HCT116 (cell line): ENCODE data around the gene TMEM208. TPM values are rescaled to one million over a fixed set of nuclear protein-coding genes. Genes with fewer than 3 reads are reported as not detected.

Experiments
- ATAC-seq: fragments of 200-7000 bp; cut with Tn5 transposase; 2 replicates; pipeline ENCODE4 v1.9.1; 2020; ENCODE audit warnings: mild to moderate bottlenecking, moderate library complexity
- BruUV-seq: library from RNA; stranded (reverse); fragments of 400-500 nt; replicated peaks from 2 replicates; lab custom pipeline; 2021; lab: Mats Ljungman, UMichigan
- CTCF ChIA-PET: fragments of 300-600 bp; sonication (Branson Sonifier 250); formaldehyde crosslinking; loops from one replicate; lab custom pipeline; 2021; ENCODE audit warnings: antibody characterized with exemption; lab: Charles Lee
- POLR2A ChIA-PET: fragments of 300-600, 350-600 bp; sonication (Branson Sonifier 250); formaldehyde crosslinking; loops from one replicate; lab custom pipeline; 2021; ENCODE audit warnings: antibody characterized with exemption; lab: Charles Lee
- RAD21 ChIA-PET, 2 experiments: fragments of 300-600 bp; sonication (Branson Sonifier 250); formaldehyde crosslinking; loops; one replicate each; lab custom pipeline; 2023; ENCODE audit warnings: low total read pairs in 2 of 2; ENCODE audit not compliant: uncharacterized antibody in 2 of 2, unreplicated experiment in 2 of 2, low non-redundant PET in 1 of 2; lab: Charles Lee
- DNase-seq: peaks from one replicate; pipeline ENCODE4 v3.0.0-alpha.2; 2010; ENCODE audit warnings: low read depth, low spot score
- H2AFZ ChIP-seq: fragments of 200-600 bp; shearing (Covaris generic), sonication (generic); 2 replicates; pipeline ENCODE4 v1.6.1; 2017; ENCODE audit warnings: low read depth, mixed run types, mixed read lengths, antibody characterized with exemption, low read length; ENCODE audit not compliant: poor library complexity, severe bottlenecking
- H3K27ac ChIP-seq: 2 replicates; pipeline ENCODE4 v1.5.1; 2012; ENCODE audit warnings: low read depth, low read length
- H3K27me3 ChIP-seq: fragments of 200-600 bp; sonication (generic); 2 replicates; pipeline ENCODE4 v1.6.1; 2016; ENCODE audit warnings: mixed run types, low read length, mixed read lengths; ENCODE audit not compliant: insufficient read depth
- H3K36me3 ChIP-seq, 2 experiments: fragments of 200-500 bp in 1 of 2; fragments of 200-600 bp in 1 of 2; sonication (Bioruptor generic) in 1 of 2; sonication (generic) in 1 of 2; 2 replicates each; pipeline versions ENCODE4 v1.5.1 to v1.6.1; 2014 to 2016; ENCODE audit warnings: low read length in 2 of 2, inconsistent platforms in 1 of 2, mixed read lengths in 1 of 2, mixed run types in 1 of 2; ENCODE audit not compliant: insufficient read depth in 2 of 2, control insufficient read depth in 1 of 2
- H3K4me1 ChIP-seq, 2 experiments: fragments of 200-600 bp in 1 of 2; sonication (generic) in 1 of 2; 2 replicates each; pipeline versions ENCODE4 v1.5.1 to v1.6.1; 2012 to 2017; ENCODE audit warnings: low read length in 2 of 2, inconsistent platforms in 1 of 2, mild to moderate bottlenecking in 1 of 2, mixed read lengths in 1 of 2, mixed run types in 1 of 2, moderate library complexity in 1 of 2; ENCODE audit not compliant: insufficient read depth in 2 of 2, control insufficient read depth in 1 of 2
- H3K4me2 ChIP-seq: fragments of 200-600 bp; sonication (generic); 2 replicates; pipeline ENCODE4 v1.6.1; 2017; ENCODE audit warnings: mixed run types, low read length, mixed read lengths
- H3K4me3 ChIP-seq, 2 experiments: fragments of 200-600 bp in 1 of 2; sonication (generic) in 1 of 2; replicated peaks in 1 of 2; 2 replicates each; pipeline ENCODE4 v1.5.1; 2011 to 2016; ENCODE audit warnings: low read length in 2 of 2, control low read depth in 1 of 2, low read depth in 1 of 2, mild to moderate bottlenecking in 1 of 2, mixed read lengths in 1 of 2, mixed run types in 1 of 2
- H3K79me2 ChIP-seq: fragments of 200-600 bp; sonication (generic); 2 replicates; pipeline ENCODE4 v1.6.1; 2017; ENCODE audit warnings: mild to moderate bottlenecking, mixed run types, low read length, moderate library complexity, mixed read lengths; ENCODE audit not compliant: insufficient read depth
- H3K9ac ChIP-seq: fragments of 200-600 bp; sonication (generic); 2 replicates; pipeline ENCODE4 v1.6.1; 2016; ENCODE audit warnings: low read length, mixed read lengths
- H3K9me2 ChIP-seq: fragments of 200-600 bp; sonication (generic), shearing (Covaris generic); 2 replicates; pipeline ENCODE4 v1.6.1; 2017; ENCODE audit warnings: mixed run types, mild to moderate bottlenecking, moderate library complexity; ENCODE audit not compliant: insufficient read depth
- H3K9me3 ChIP-seq, 2 experiments: fragments of 200-500 bp in 1 of 2; fragments of 200-600 bp in 1 of 2; sonication (Bioruptor generic) in 1 of 2; sonication (generic) in 1 of 2; 2 replicates each; pipeline ENCODE4 v1.6.1; 2014 to 2017; ENCODE audit warnings: low read length in 2 of 2, mixed read lengths in 2 of 2, inconsistent platforms in 1 of 2, low read depth in 1 of 2, mild to moderate bottlenecking in 1 of 2, mixed run types in 1 of 2, moderate library complexity in 1 of 2; ENCODE audit not compliant: control insufficient read depth in 1 of 2, insufficient read depth in 1 of 2
- H4K20me1 ChIP-seq: fragments of 200-600 bp; sonication (generic), shearing (Covaris generic); 2 replicates; pipeline ENCODE4 v1.6.1; 2017; ENCODE audit warnings: mixed run types, mild to moderate bottlenecking, moderate library complexity; ENCODE audit not compliant: insufficient read depth
- CBX3 ChIP-seq: IDR thresholded peaks from 2 replicates; pipeline ENCODE4 v1.6.1; 2012; ENCODE audit warnings: low read depth
- CEBPB ChIP-seq: IDR thresholded peaks from 2 replicates; pipeline ENCODE4 v1.6.1; 2012; ENCODE audit warnings: low read depth
- EGR1 ChIP-seq: IDR thresholded peaks from 2 replicates; pipeline ENCODE4 v1.6.1; 2012; ENCODE audit warnings: low read depth
- ELF1 ChIP-seq: IDR thresholded peaks from 2 replicates; pipeline ENCODE4 v1.6.1; 2012; ENCODE audit warnings: low read depth, borderline replicate concordance
- EZH2 ChIP-seq: fragments of 200-600 bp; sonication (generic); IDR thresholded peaks from 2 replicates; pipeline ENCODE4 v1.6.1; 2017; ENCODE audit warnings: antibody characterized with exemption, mixed run types
- EZH2phosphoT487 ChIP-seq: fragments of 200-600 bp; IDR thresholded peaks from 2 replicates; pipeline ENCODE4 v1.6.1; 2018; ENCODE audit warnings: antibody characterized with exemption, borderline replicate concordance
- FOSL1 ChIP-seq: IDR thresholded peaks from 2 replicates; pipeline ENCODE4 v1.6.1; 2012; ENCODE audit warnings: low read depth
- POLR2AphosphoS5 ChIP-seq: IDR thresholded peaks from 2 replicates; pipeline ENCODE4 v1.6.1; 2011; ENCODE audit warnings: mild to moderate bottlenecking, low read depth, low read length, moderate library complexity
- SIN3A ChIP-seq: IDR thresholded peaks from 2 replicates; pipeline ENCODE4 v1.6.1; 2012; ENCODE audit warnings: low read depth
- SP1 ChIP-seq: IDR thresholded peaks from 2 replicates; pipeline ENCODE4 v1.6.1; 2012; ENCODE audit warnings: low read depth
- TCF7L2 ChIP-seq: IDR thresholded peaks from 2 replicates; pipeline ENCODE4 v1.7.0; 2011; ENCODE audit warnings: borderline replicate concordance, inconsistent platforms; ENCODE audit not compliant: insufficient read depth, insufficient read length; ENCODE audit errors: extremely low read depth
- ZFX ChIP-seq: fragments of 450-650 bp; IDR thresholded peaks from 2 replicates; pipeline ENCODE4 v1.6.1; 2017
- ZNF274 ChIP-seq: fragments of 200-500 bp; sonication (Bioruptor generic); IDR thresholded peaks from 2 replicates; pipeline ENCODE4 v1.6.1; 2014; ENCODE audit warnings: mild to moderate bottlenecking, low read depth, low read length, inconsistent platforms
- intact Hi-C: fragments of 100-400 bp; cut with micrococcal nuclease; formaldehyde crosslinking; loops from 2 replicates; pipeline ENCODE4 v1.10.0; 2022
- total RNA-seq: library from RNA; stranded (reverse); gene quantifications from one replicate; pipeline ENCODE4 v1.2.1, GENCODE V29; 2021; ENCODE audit not compliant: unreplicated experiment
- TF ChIP-seq, protein P1 (sequence below), 3 experiments: fragments of 200-600 bp in 1 of 3; sonication (generic) in 1 of 3; IDR thresholded peaks in 2 of 3; conservative IDR thresholded peaks in 1 of 3; 2 replicates each; pipeline ENCODE4 v1.5.1; 2012 to 2017; ENCODE audit warnings: low read depth in 2 of 3, low read length in 2 of 3, antibody characterized with exemption in 1 of 3, borderline replicate concordance in 1 of 3, control low read depth in 1 of 3, mild to moderate bottlenecking in 1 of 3, mixed read lengths in 1 of 3, mixed run types in 1 of 3, moderate library complexity in 1 of 3; ENCODE audit not compliant: insufficient read depth in 1 of 3
- TF ChIP-seq, protein P2 (sequence below): IDR thresholded peaks from 2 replicates; pipeline ENCODE4 v1.6.1; 2011; ENCODE audit warnings: mild to moderate bottlenecking, low read length, moderate library complexity; ENCODE audit not compliant: insufficient replicate concordance; ENCODE audit errors: extremely low read depth

Gene TMEM208
- total RNA-seq, 1 experiment from 2014 or later = 36.1 TPM

DNA sequence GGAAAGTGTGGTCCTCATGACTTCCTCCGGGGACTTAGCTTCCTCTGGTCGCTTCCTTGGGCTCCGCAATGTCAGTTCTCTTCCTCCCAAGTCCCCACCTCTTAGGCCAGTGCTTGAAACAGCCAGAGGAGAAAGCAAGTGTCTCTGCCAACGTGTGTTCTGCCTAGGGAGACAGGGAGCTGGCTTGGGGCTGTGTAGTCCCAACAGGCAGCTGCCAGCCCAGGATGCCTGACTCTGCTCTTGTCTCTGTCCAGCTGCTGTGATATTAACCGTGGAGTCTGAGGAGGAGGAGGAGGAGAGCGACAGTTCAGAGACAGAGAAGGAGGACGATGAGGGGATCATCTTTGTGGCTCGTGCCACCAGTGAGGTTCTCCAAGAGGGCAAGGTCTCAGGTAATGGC is 38.9 kb downstream of the TMEM208 start:
- Histone ChIP-seq H3K9me3 (no peaks in the 10 kb centered on the region), H4K20me1 (no peaks in the 10 kb centered on the region), H3K27ac (no peak overlapping the region), H3K36me3 (no peaks in the 10 kb centered on the region), H3K4me2 (no peak overlapping the region), H3K79me2 (no peaks in the 10 kb centered on the region), H2AFZ (no peak overlapping the region), H3K27me3 (no peaks in the 10 kb centered on the region), H3K4me1 (peaks cover 27 to 40% of the 10 kb centered on the region in 2 experiments), H3K9ac (no peak overlapping the region), H3K4me3 (no peak overlapping the region), H3K9me2 (no peaks in the 10 kb centered on the region)
- TF ChIP-seq TCF7L2 = no peak
- TF ChIP-seq EGR1 = no peak
- no peak for TF ChIP-seq POLR2AphosphoS5
- TF ChIP-seq CEBPB = no peak
- TF ChIP-seq EZH2phosphoT487 = no peak
- TF ChIP-seq, protein P1, sequence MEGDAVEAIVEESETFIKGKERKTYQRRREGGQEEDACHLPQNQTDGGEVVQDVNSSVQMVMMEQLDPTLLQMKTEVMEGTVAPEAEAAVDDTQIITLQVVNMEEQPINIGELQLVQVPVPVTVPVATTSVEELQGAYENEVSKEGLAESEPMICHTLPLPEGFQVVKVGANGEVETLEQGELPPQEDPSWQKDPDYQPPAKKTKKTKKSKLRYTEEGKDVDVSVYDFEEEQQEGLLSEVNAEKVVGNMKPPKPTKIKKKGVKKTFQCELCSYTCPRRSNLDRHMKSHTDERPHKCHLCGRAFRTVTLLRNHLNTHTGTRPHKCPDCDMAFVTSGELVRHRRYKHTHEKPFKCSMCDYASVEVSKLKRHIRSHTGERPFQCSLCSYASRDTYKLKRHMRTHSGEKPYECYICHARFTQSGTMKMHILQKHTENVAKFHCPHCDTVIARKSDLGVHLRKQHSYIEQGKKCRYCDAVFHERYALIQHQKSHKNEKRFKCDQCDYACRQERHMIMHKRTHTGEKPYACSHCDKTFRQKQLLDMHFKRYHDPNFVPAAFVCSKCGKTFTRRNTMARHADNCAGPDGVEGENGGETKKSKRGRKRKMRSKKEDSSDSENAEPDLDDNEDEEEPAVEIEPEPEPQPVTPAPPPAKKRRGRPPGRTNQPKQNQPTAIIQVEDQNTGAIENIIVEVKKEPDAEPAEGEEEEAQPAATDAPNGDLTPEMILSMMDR (IDR thresholded peaks at IDR 0.05 in 2 of 3, conservative IDR thresholded peaks at IDR 0.05 in 1 of 3; ENCODE audit: borderline replicate concordance in 1 of 3, insufficient read depth in 1 of 3, low read depth in 2 of 3, low read length in 2 of 3) = no peak
- TF ChIP-seq EZH2 = no peak
- TF ChIP-seq FOSL1 = no peak
- TF ChIP-seq ZFX = no peak
- TF ChIP-seq SP1 = no peak
- TF ChIP-seq ELF1 = no peak
- TF ChIP-seq ZNF274 = no peak
- no peak for TF ChIP-seq CBX3
- TF ChIP-seq SIN3A = no peak
- TF ChIP-seq, protein P2, sequence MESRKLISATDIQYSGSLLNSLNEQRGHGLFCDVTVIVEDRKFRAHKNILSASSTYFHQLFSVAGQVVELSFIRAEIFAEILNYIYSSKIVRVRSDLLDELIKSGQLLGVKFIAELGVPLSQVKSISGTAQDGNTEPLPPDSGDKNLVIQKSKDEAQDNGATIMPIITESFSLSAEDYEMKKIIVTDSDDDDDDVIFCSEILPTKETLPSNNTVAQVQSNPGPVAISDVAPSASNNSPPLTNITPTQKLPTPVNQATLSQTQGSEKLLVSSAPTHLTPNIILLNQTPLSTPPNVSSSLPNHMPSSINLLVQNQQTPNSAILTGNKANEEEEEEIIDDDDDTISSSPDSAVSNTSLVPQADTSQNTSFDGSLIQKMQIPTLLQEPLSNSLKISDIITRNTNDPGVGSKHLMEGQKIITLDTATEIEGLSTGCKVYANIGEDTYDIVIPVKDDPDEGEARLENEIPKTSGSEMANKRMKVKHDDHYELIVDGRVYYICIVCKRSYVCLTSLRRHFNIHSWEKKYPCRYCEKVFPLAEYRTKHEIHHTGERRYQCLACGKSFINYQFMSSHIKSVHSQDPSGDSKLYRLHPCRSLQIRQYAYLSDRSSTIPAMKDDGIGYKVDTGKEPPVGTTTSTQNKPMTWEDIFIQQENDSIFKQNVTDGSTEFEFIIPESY = no peak
- no peak for ATAC-seq
- intact Hi-C loops = no loop called here
- POLR2A ChIA-PET = no interaction called here
- DNase-seq = no peak
- no TSS peak for BruUV-seq
- RAD21 ChIA-PET = no interaction called here
- CTCF ChIA-PET = no interaction called here
